ENCODE measurements around the gene BABAM2. TPM values are rescaled to one million over a fixed set of nuclear protein-coding genes. Genes with fewer than 3 reads are reported as not detected.

BABAM2 gene
- total and polyA plus RNA-seq, 4 donors = 9.9 to 17.0 (median 13.9) TPM

- Histone ChIP-seq H3K4me1 (ENCODE audit: control insufficient read depth in 4 of 4, insufficient read depth in 4 of 4, low read length in 3 of 4) (peaks cover 5 to 21% (median 17%) of the 10 kb centered on the region in 4 donors), H3K9ac (ENCODE audit: low read depth in 1 of 2, low read length in 2 of 2) (no peak overlapping the region), H3K4me3 (ENCODE audit: low read depth in 1 of 3, low read length in 3 of 3) (no peak overlapping the region), H3K36me3 (ENCODE audit: control insufficient read depth in 4 of 4, insufficient read depth in 3 of 4, low read depth in 1 of 4, low read length in 3 of 4) (no peaks in the 10 kb centered on the region), H3K9me3 (ENCODE audit: control insufficient read depth in 4 of 4, low read length in 3 of 4) (no peaks in the 10 kb centered on the region), H3K27me3 (ENCODE audit: control insufficient read depth in 4 of 4, insufficient read depth in 4 of 4, low read length in 3 of 4) (no peaks in the 10 kb centered on the region), H3K27ac (ENCODE audit: low read depth in 1 of 2, low read length in 2 of 2) (no peak overlapping the region)
- TF ChIP-seq GABPA (IDR thresholded peaks at IDR 0.05 in 1 of 2, conservative IDR thresholded peaks at IDR 0.05 in 1 of 2) (no peak), FOXA2 (IDR thresholded peaks at IDR 0.05) (no peak), RAD21 (IDR thresholded peaks at IDR 0.05) (no peak), TAF1 (conservative IDR thresholded peaks at IDR 0.05) (no peak), EGR1 (IDR thresholded peaks at IDR 0.05; ENCODE audit: low read depth in 2 of 2) (no peak), HNF4A (conservative IDR thresholded peaks at IDR 0.05) (no peak), MAX (IDR thresholded peaks at IDR 0.05) (no peak), RXRA (IDR thresholded peaks at IDR 0.05) (no peak), SP1 (IDR thresholded peaks at IDR 0.05) (no peak), CTCF (IDR thresholded peaks at IDR 0.05; ENCODE audit: low read depth, low read length, missing input control) (no peak)
- TF ChIP-seq, protein P1, sequence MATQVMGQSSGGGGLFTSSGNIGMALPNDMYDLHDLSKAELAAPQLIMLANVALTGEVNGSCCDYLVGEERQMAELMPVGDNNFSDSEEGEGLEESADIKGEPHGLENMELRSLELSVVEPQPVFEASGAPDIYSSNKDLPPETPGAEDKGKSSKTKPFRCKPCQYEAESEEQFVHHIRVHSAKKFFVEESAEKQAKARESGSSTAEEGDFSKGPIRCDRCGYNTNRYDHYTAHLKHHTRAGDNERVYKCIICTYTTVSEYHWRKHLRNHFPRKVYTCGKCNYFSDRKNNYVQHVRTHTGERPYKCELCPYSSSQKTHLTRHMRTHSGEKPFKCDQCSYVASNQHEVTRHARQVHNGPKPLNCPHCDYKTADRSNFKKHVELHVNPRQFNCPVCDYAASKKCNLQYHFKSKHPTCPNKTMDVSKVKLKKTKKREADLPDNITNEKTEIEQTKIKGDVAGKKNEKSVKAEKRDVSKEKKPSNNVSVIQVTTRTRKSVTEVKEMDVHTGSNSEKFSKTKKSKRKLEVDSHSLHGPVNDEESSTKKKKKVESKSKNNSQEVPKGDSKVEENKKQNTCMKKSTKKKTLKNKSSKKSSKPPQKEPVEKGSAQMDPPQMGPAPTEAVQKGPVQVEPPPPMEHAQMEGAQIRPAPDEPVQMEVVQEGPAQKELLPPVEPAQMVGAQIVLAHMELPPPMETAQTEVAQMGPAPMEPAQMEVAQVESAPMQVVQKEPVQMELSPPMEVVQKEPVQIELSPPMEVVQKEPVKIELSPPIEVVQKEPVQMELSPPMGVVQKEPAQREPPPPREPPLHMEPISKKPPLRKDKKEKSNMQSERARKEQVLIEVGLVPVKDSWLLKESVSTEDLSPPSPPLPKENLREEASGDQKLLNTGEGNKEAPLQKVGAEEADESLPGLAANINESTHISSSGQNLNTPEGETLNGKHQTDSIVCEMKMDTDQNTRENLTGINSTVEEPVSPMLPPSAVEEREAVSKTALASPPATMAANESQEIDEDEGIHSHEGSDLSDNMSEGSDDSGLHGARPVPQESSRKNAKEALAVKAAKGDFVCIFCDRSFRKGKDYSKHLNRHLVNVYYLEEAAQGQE (IDR thresholded peaks at IDR 0.05) = no peak
- DNase-seq (ENCODE audit: low spot score) = no peak
- WGBS = 89% methylated on average over 6 of the region's 6 CpGs
Measured at GRCh38 chr2:28380219-28380618, 489.7 kb downstream of the BABAM2 start.

DNA sequence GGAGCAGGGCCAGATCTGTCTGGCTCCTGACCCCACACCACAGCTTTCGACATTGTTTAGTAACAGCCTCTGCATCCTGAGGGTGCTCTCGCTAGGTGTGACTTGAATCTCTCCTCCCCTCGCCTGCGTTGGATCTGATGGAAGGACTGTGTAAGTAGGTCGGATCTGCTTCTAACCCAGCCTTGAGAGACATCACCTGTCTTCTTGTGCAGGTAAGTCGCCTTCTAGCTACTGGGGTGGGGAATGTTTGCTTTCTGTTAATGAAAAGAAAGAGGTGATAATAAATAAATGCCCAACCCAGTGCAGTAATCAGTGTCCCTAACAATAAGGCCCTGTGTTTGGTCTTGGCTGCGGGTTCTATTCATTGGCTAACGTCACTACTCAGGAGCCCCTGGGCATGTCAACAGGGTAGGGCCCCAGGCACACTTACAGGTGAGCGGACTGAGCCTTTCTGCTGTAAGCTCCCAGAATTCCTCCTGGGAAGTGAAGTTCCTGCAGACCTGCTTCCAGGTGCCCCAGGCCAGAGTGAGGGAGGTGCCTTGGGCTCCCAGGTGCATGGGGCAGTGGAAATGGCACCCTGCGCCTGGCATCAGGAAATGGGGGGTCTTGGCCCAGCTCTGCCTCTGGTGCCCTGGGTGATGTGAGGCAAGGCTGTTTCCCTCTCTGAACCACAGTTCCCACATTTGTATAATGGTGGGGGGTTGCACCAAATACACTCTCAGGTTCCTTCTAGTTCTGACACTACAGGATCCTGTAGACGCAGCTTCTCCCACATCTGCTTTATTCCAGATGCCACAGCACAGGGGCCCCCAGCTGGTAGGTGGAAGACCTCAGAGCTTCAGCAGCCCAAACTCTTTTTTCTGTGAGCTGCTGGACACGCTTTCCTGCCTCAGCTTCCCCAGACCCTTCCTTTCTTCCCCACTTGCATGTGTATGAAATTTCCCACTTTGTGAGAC lies 491.0 kb downstream of the BABAM2 start:
- no peak for TF ChIP-seq FOXA2 (IDR thresholded peaks at IDR 0.05)
- TF ChIP-seq SP1 (IDR thresholded peaks at IDR 0.05) = no peak
- no peak for TF ChIP-seq CTCF (IDR thresholded peaks at IDR 0.05; ENCODE audit: low read depth, low read length, missing input control)
- TF ChIP-seq, protein P2, sequence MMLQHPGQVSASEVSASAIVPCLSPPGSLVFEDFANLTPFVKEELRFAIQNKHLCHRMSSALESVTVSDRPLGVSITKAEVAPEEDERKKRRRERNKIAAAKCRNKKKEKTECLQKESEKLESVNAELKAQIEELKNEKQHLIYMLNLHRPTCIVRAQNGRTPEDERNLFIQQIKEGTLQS (IDR thresholded peaks at IDR 0.05) = no peak
- TF ChIP-seq JUND (IDR thresholded peaks at IDR 0.05) = no peak
- no peak for TF ChIP-seq GABPA (IDR thresholded peaks at IDR 0.05 in 1 of 2, conservative IDR thresholded peaks at IDR 0.05 in 1 of 2)
- TF ChIP-seq, protein P3, sequence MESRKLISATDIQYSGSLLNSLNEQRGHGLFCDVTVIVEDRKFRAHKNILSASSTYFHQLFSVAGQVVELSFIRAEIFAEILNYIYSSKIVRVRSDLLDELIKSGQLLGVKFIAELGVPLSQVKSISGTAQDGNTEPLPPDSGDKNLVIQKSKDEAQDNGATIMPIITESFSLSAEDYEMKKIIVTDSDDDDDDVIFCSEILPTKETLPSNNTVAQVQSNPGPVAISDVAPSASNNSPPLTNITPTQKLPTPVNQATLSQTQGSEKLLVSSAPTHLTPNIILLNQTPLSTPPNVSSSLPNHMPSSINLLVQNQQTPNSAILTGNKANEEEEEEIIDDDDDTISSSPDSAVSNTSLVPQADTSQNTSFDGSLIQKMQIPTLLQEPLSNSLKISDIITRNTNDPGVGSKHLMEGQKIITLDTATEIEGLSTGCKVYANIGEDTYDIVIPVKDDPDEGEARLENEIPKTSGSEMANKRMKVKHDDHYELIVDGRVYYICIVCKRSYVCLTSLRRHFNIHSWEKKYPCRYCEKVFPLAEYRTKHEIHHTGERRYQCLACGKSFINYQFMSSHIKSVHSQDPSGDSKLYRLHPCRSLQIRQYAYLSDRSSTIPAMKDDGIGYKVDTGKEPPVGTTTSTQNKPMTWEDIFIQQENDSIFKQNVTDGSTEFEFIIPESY (IDR thresholded peaks at IDR 0.05) = no peak
- no peak for TF ChIP-seq RAD21 (IDR thresholded peaks at IDR 0.05)
- no peaks in the 10 kb centered on the region for H3K36me3 ChIP-seq (ENCODE audit: control insufficient read depth in 4 of 4, insufficient read depth in 3 of 4, low read depth in 1 of 4, low read length in 3 of 4)
- H3K27ac ChIP-seq (ENCODE audit: low read depth in 1 of 2, low read length in 2 of 2) = no peak overlapping the region
- H3K4me1 ChIP-seq (ENCODE audit: control insufficient read depth in 4 of 4, insufficient read depth in 4 of 4, low read length in 3 of 4) = peaks cover 5 to 21% (median 17%) of the 10 kb centered on the region in 4 donors
- WGBS = 85% methylated on average over 12 of the region's 12 CpGs
- no peaks in the 10 kb centered on the region for H3K27me3 ChIP-seq (ENCODE audit: control insufficient read depth in 4 of 4, insufficient read depth in 4 of 4, low read length in 3 of 4)
- no peak overlapping the region for H3K9ac ChIP-seq (ENCODE audit: low read depth in 1 of 2, low read length in 2 of 2)
- DNase-seq (ENCODE audit: low spot score) = no peak
- no peak overlapping the region for H3K4me3 ChIP-seq (ENCODE audit: low read depth in 1 of 3, low read length in 3 of 3)
- H3K9me3 ChIP-seq (ENCODE audit: control insufficient read depth in 4 of 4, low read length in 3 of 4) = no peaks in the 10 kb centered on the region

Data from liver (tissue), 9 donors.